WTC11 (cell line): ENCODE results near the gene SLC28A1. TPM values are rescaled to one million over a fixed set of nuclear protein-coding genes. Genes with fewer than 3 reads are reported as not detected.

Source experiments
- ATAC-seq: fragments of 200-7000 bp; cut with Tn5 transposase; 2 replicates; pipeline ENCODE4 v1.10.0; 2021; ENCODE audit warnings: mild to moderate bottlenecking, moderate library complexity
- CTCF ChIA-PET: fragments of 300-600 bp; sonication (Branson Sonifier 250); formaldehyde crosslinking; loops from one replicate; lab custom pipeline; 2021; ENCODE audit warnings: antibody characterized with exemption; lab: Charles Lee
- POLR2A ChIA-PET: fragments of 350-600 bp; sonication (Branson Sonifier 250); formaldehyde crosslinking; loops from one replicate; lab custom pipeline; 2021; ENCODE audit warnings: antibody characterized with exemption; lab: Charles Lee
- DNase-seq: peaks from one replicate; pipeline ENCODE4 v3.0.0; 2021; ENCODE audit warnings: low spot score
- H3K27ac Mint-ChIP-seq: 2 replicates; pipeline ENCODE4 v1.8.0; 2021; ENCODE audit warnings: mixed read lengths
- H3K27me3 Mint-ChIP-seq: 2 replicates; pipeline ENCODE4 v1.8.0; 2021; ENCODE audit warnings: low read depth, mild to moderate bottlenecking, moderate library complexity, mixed read lengths
- H3K36me3 Mint-ChIP-seq: 2 replicates; pipeline ENCODE4 v1.8.0; 2021; ENCODE audit warnings: mixed read lengths
- H3K4me1 Mint-ChIP-seq: 2 replicates; pipeline ENCODE4 v1.8.0; 2022; ENCODE audit warnings: mixed read lengths
- H3K4me3 Mint-ChIP-seq: 2 replicates; pipeline ENCODE4 v1.8.0; 2021; ENCODE audit warnings: mild to moderate bottlenecking, moderate library complexity, mixed read lengths
- H3K9me3 Mint-ChIP-seq: 2 replicates; pipeline ENCODE4 v1.8.0; 2021; ENCODE audit warnings: mixed read lengths
- ATF2 ChIP-seq: sonication (generic); formaldehyde crosslinking; IDR thresholded peaks from 2 replicates; pipeline ENCODE4 v1.8.1; 2022; ENCODE audit warnings: low read depth, missing genetic modification reagents, borderline replicate concordance
- ATF3 ChIP-seq: sonication (generic); formaldehyde crosslinking; conservative IDR thresholded peaks from 2 replicates; pipeline ENCODE4 v1.8.1; 2022; ENCODE audit warnings: mild to moderate bottlenecking, missing genetic modification reagents
- CTCF ChIP-seq: fragments of 200-600 bp; IDR thresholded peaks from 2 replicates; pipeline ENCODE4 v1.8.0; 2022; ENCODE audit warnings: antibody characterized with exemption
- E2F5 ChIP-seq: sonication (generic); formaldehyde crosslinking; IDR thresholded peaks from 2 replicates; pipeline ENCODE4 v1.8.1; 2022; ENCODE audit warnings: mild to moderate bottlenecking, moderate library complexity, missing genetic modification reagents
- ETV6 ChIP-seq: sonication (generic); formaldehyde crosslinking; IDR thresholded peaks from 2 replicates; pipeline ENCODE4 v1.8.1; 2022; ENCODE audit warnings: mild to moderate bottlenecking, missing genetic modification reagents
- GABPB1 ChIP-seq: sonication (generic); formaldehyde crosslinking; IDR thresholded peaks from 2 replicates; pipeline ENCODE4 v1.8.1; 2023; ENCODE audit warnings: mild to moderate bottlenecking, missing genetic modification reagents
- IRF1 ChIP-seq: sonication (generic); formaldehyde crosslinking; IDR thresholded peaks from 2 replicates; pipeline ENCODE4 v1.8.0; 2023; ENCODE audit warnings: missing genetic modification reagents
- JAZF1 ChIP-seq: fragments of 250-450 bp; sonication (Bioruptor Pico); IDR thresholded peaks from 2 replicates; pipeline ENCODE4 v1.9.0; 2021; ENCODE audit warnings: moderate library complexity, mild to moderate bottlenecking, inconsistent platforms
- NFE2L1 ChIP-seq: sonication (generic); formaldehyde crosslinking; IDR thresholded peaks from 2 replicates; pipeline ENCODE4 v1.8.1; 2023; ENCODE audit warnings: missing genetic modification reagents
- NFYB ChIP-seq: sonication (generic); formaldehyde crosslinking; conservative IDR thresholded peaks from 2 replicates; pipeline ENCODE4 v1.8.0; 2022; ENCODE audit warnings: low read depth, missing genetic modification reagents
- NR1H2 ChIP-seq: sonication (generic); formaldehyde crosslinking; IDR thresholded peaks from 2 replicates; pipeline ENCODE4 v1.9.0; 2021; ENCODE audit warnings: mild to moderate bottlenecking, moderate library complexity, missing genetic modification reagents
- PRRX2 ChIP-seq: fragments of 250-450 bp; sonication (Bioruptor Pico); IDR thresholded peaks from 2 replicates; pipeline ENCODE4 v1.8.0; 2021; ENCODE audit warnings: mild to moderate bottlenecking
- ZNF121 ChIP-seq: sonication (generic); formaldehyde crosslinking; IDR thresholded peaks from 2 replicates; pipeline ENCODE4 v1.8.0; 2023; ENCODE audit warnings: missing genetic modification reagents
- ZNF281 ChIP-seq: sonication (generic); formaldehyde crosslinking; IDR thresholded peaks from 2 replicates; pipeline ENCODE4 v1.8.0; 2023; ENCODE audit warnings: mild to moderate bottlenecking, missing genetic modification reagents
- ZNF425 ChIP-seq: fragments of 250-450 bp; sonication (Bioruptor Pico); conservative IDR thresholded peaks from 2 replicates; pipeline ENCODE4 v1.9.0; 2021; ENCODE audit warnings: mild to moderate bottlenecking
- ZNF512 ChIP-seq: sonication (generic); formaldehyde crosslinking; IDR thresholded peaks from 2 replicates; pipeline ENCODE4 v1.8.1; 2022; ENCODE audit warnings: missing genetic modification reagents, borderline replicate concordance
- ZNF532 ChIP-seq: fragments of 250-450 bp; sonication (Bioruptor Pico); IDR thresholded peaks from 2 replicates; pipeline ENCODE4 v1.9.0; 2021; ENCODE audit warnings: mild to moderate bottlenecking, borderline replicate concordance
- total RNA-seq: library from RNA; stranded (reverse); gene quantifications from 3 replicates; pipeline ENCODE4 v1.2.3, GENCODE V29; 2021

The SLC28A1 gene
- total RNA-seq, 1 experiment from 2014 or later: not detected

GRCh38 chr15:84855136-84855535, 29.3 kb upstream of the SLC28A1 start (continued):
- TF ChIP-seq E2F5 (CRISPR knock-in tag): no peak

- H3K9me3 Mint-ChIP-seq: no peaks in the 10 kb centered on the region
- TF ChIP-seq NFYB (no peak), NFE2L1 (CRISPR knock-in tag) (no peak), CTCF (no peak), GABPB1 (CRISPR knock-in tag) (no peak), ZNF281 (no peak), PRRX2 (CRISPR knock-in tag) (no peak), ETV6 (no peak), ZNF425 (no peak), ZNF532 (CRISPR knock-in tag) (no peak)
- ATAC-seq: no peak
- ChIA-PET CTCF (no interaction called here), POLR2A (no interaction called here)
- H3K36me3 Mint-ChIP-seq: peaks cover 4% of the 10 kb centered on the region
- DNase-seq: no peak
- H3K27me3 Mint-ChIP-seq: no peaks in the 10 kb centered on the region
- no peak overlapping the region for H3K27ac Mint-ChIP-seq
- H3K4me1 Mint-ChIP-seq: no peaks in the 10 kb centered on the region
- no peak overlapping the region for H3K4me3 Mint-ChIP-seq
Measured at GRCh38 chr15:84855765-84856164, 28.7 kb upstream of the SLC28A1 start.

GRCh38 chr15:84856731-84857417, 27.6 kb upstream of the SLC28A1 start:
- no peak for ATAC-seq
- CTCF ChIA-PET: no interaction called here
- no peak overlapping the region for H3K27ac Mint-ChIP-seq
- H3K9me3 Mint-ChIP-seq: no peaks in the 10 kb centered on the region
- peaks cover 4% of the 10 kb centered on the region for H3K36me3 Mint-ChIP-seq
- DNase-seq: no peak
- H3K4me3 Mint-ChIP-seq: no peak overlapping the region
- POLR2A ChIA-PET: interaction anchor here (0.6 kb wide), 1 partner anchor 72 kb away, joined by 3 read pairs; no protein-coding TSS in a partner anchor
- no peaks in the 10 kb centered on the region for H3K27me3 Mint-ChIP-seq
- H3K4me1 Mint-ChIP-seq: no peaks in the 10 kb centered on the region
- no peak for TF ChIP-seq ATF3 (CRISPR knock-in tag)
- TF ChIP-seq ZNF121: no peak
- no peak for TF ChIP-seq IRF1
- no peak for TF ChIP-seq ZNF512 (CRISPR knock-in tag)
- TF ChIP-seq ATF2 (CRISPR knock-in tag): no peak
- no peak for TF ChIP-seq JAZF1 (CRISPR knock-in tag)
- no peak for TF ChIP-seq NR1H2 (CRISPR knock-in tag)
